H1 (cell line): ENCODE data around the gene RASA4. TPM values are rescaled to one million over a fixed set of nuclear protein-coding genes. Genes with fewer than 3 reads are reported as not detected.
"Not testable (repeated sequence)": the region's sequence is repeated elsewhere in the genome, so short reads cannot be mapped to it uniquely, and the experiment has no call there.

ENCODE experiments used
- CTCF ChIA-PET: fragments of 300-600 bp; sonication (Branson Sonifier 250); formaldehyde crosslinking; loops from one replicate; lab custom pipeline; 2021; ENCODE audit not compliant: partially characterized antibody; lab: Charles Lee
- POLR2A ChIA-PET: fragments of 300-600 bp; sonication (Branson Sonifier 250); formaldehyde crosslinking; loops from one replicate; lab custom pipeline; 2021; ENCODE audit warnings: inconsistent platforms; ENCODE audit not compliant: partially characterized antibody; lab: Charles Lee
- DNase-seq, 2 experiments: peaks; one replicate each; pipeline versions ENCODE4 v3.0.0 to v3.0.0-alpha.2; 2010 to 2022; ENCODE audit warnings: low spot score in 2 of 2, low read depth in 1 of 2, mixed read lengths in 1 of 2
- FAIRE-seq: peaks from 2 replicates; lab custom pipeline; 2011; peaks lifted over from hg19 to GRCh38; lab: Jason Lieb, UNC
- H2AFZ ChIP-seq: 2 replicates; pipeline ENCODE4 v1.8.1; 2012; ENCODE audit warnings: low read length, inconsistent platforms
- H2AK5ac ChIP-seq: 2 replicates; pipeline ENCODE4 v1.6.1; 2013; ENCODE audit warnings: low read depth, low read length
- H2BK120ac ChIP-seq: replicated peaks from 2 replicates; pipeline ENCODE3; 2013; ENCODE audit warnings: low read depth, low read length, inconsistent platforms
- H2BK12ac ChIP-seq: 2 replicates; pipeline ENCODE4 v1.6.1; 2013; ENCODE audit warnings: low read depth, low read length
- H2BK15ac ChIP-seq: 2 replicates; pipeline ENCODE4 v1.6.1; 2013; ENCODE audit warnings: low read length
- H2BK20ac ChIP-seq: 2 replicates; pipeline ENCODE4 v1.6.1; 2013; ENCODE audit warnings: low read length
- H2BK5ac ChIP-seq: 2 replicates; pipeline ENCODE4 v1.6.1; 2013; ENCODE audit warnings: low read depth, low read length
- H3K14ac ChIP-seq: 2 replicates; pipeline ENCODE4 v1.6.1; 2013; ENCODE audit warnings: inconsistent platforms; ENCODE audit not compliant: insufficient read length
- H3K18ac ChIP-seq: 2 replicates; pipeline ENCODE4 v1.6.1; 2013; ENCODE audit warnings: low read length; ENCODE audit errors: extremely low read depth
- H3K23ac ChIP-seq: 2 replicates; pipeline ENCODE4 v1.6.1; 2013; ENCODE audit warnings: inconsistent platforms; ENCODE audit not compliant: insufficient read length
- H3K23me2 ChIP-seq: 2 replicates; pipeline ENCODE4 v1.6.1; 2013; ENCODE audit warnings: low read depth, low read length
- H3K27ac ChIP-seq: 2 replicates; pipeline ENCODE4 v1.6.1; 2011; ENCODE audit warnings: low read depth, low read length, inconsistent platforms
- H3K27me3 ChIP-seq, 4 experiments: replicated peaks in 1 of 4; 1 replicate in 1 of 4; 2 replicates in 3 of 4; pipeline versions ENCODE4 v1.6.1 to v1.8.1; 2011 to 2013; ENCODE audit warnings: low read length in 3 of 4, mild to moderate bottlenecking in 3 of 4, inconsistent platforms in 2 of 4, mixed read lengths in 2 of 4, moderate library complexity in 1 of 4; ENCODE audit not compliant: control insufficient read depth in 3 of 4, insufficient read depth in 3 of 4; ENCODE audit errors: extremely low read depth in 1 of 4
- H3K36me3 ChIP-seq, 4 experiments: 2 replicates each; pipeline versions ENCODE4 v1.6.1 to v1.8.1; 2011 to 2013; ENCODE audit warnings: mild to moderate bottlenecking in 4 of 4, low read length in 3 of 4, moderate library complexity in 2 of 4, control low read depth in 1 of 4, inconsistent platforms in 1 of 4; ENCODE audit not compliant: insufficient read depth in 4 of 4, control insufficient read depth in 2 of 4
- H3K4ac ChIP-seq: replicated peaks from 2 replicates; pipeline ENCODE3; 2013; ENCODE audit warnings: low read length, low read depth, mixed read lengths, inconsistent platforms; ENCODE audit not compliant: insufficient read length
- H3K4me1 ChIP-seq, 4 experiments: replicated peaks in 1 of 4; 1 replicate in 1 of 4; 2 replicates in 3 of 4; pipeline versions ENCODE4 v1.6.1 to v1.8.1; 2011 to 2013; ENCODE audit warnings: low read length in 3 of 4, inconsistent platforms in 2 of 4, mixed read lengths in 1 of 4; ENCODE audit not compliant: insufficient read depth in 4 of 4, control insufficient read depth in 3 of 4
- H3K4me2 ChIP-seq, 2 experiments: 2 replicates each; pipeline versions ENCODE4 v1.6.1 to v1.8.1; 2011 to 2013; ENCODE audit warnings: low read depth in 2 of 2, low read length in 2 of 2, control low read depth in 1 of 2, inconsistent platforms in 1 of 2, mild to moderate bottlenecking in 1 of 2; ENCODE audit not compliant: insufficient read depth in 1 of 2
- H3K4me3 ChIP-seq, 4 experiments: fragments of 200-600, 300-600 bp in 1 of 4; sonication (generic), shearing (Covaris generic), sonication (Bioruptor Twin) in 1 of 4; 2 replicates each; pipeline versions ENCODE4 v1.5.1 to v1.8.1; 2011 to 2016; ENCODE audit warnings: low read length in 4 of 4, low read depth in 3 of 4, control low read depth in 2 of 4, inconsistent platforms in 2 of 4, mild to moderate bottlenecking in 2 of 4, mixed read lengths in 1 of 4, moderate library complexity in 1 of 4; ENCODE audit not compliant: insufficient read depth in 2 of 4; ENCODE audit errors: extremely low read depth in 1 of 4
- H3K56ac ChIP-seq: replicated peaks from 2 replicates; pipeline ENCODE3; 2013; ENCODE audit warnings: low read depth, mild to moderate bottlenecking, mixed read lengths, low read length, inconsistent platforms; ENCODE audit not compliant: insufficient read length
- H3K79me1 ChIP-seq: 2 replicates; pipeline ENCODE4 v1.6.1; 2013; ENCODE audit warnings: low read depth, low read length, control low read depth
- H3K79me2 ChIP-seq, 2 experiments: 2 replicates each; pipeline versions ENCODE4 v1.6.1 to v1.8.1; 2012 to 2013; ENCODE audit warnings: low read length in 2 of 2, mild to moderate bottlenecking in 2 of 2, inconsistent platforms in 1 of 2; ENCODE audit not compliant: insufficient read depth in 2 of 2, control insufficient read depth in 1 of 2
- H3K9ac ChIP-seq, 4 experiments: replicated peaks in 1 of 4; 1 replicate in 1 of 4; 2 replicates in 3 of 4; pipeline versions ENCODE4 v1.6.1 to v1.8.1; 2011 to 2013; ENCODE audit warnings: low read depth in 3 of 4, low read length in 3 of 4, control low read depth in 2 of 4, mild to moderate bottlenecking in 2 of 4, moderate library complexity in 2 of 4, inconsistent platforms in 1 of 4; ENCODE audit errors: extremely low read depth in 1 of 4
- H3K9me3 ChIP-seq, 2 experiments: 2 replicates each; pipeline versions ENCODE4 v1.6.1 to v1.8.1; 2012 to 2013; ENCODE audit warnings: mild to moderate bottlenecking in 2 of 2, moderate library complexity in 2 of 2, control low read depth in 1 of 2, inconsistent platforms in 1 of 2, low read depth in 1 of 2, low read length in 1 of 2, mixed read lengths in 1 of 2; ENCODE audit not compliant: insufficient read depth in 2 of 2
- H4K20me1 ChIP-seq, 2 experiments: replicated peaks in 1 of 2; 2 replicates each; pipeline versions ENCODE3 to v1.8.1; 2011 to 2013; ENCODE audit warnings: inconsistent platforms in 2 of 2, low read length in 2 of 2, mild to moderate bottlenecking in 1 of 2; ENCODE audit not compliant: insufficient read depth in 2 of 2, control insufficient read depth in 1 of 2
- H4K5ac ChIP-seq: 2 replicates; pipeline ENCODE4 v1.6.1; 2013; ENCODE audit warnings: low read length, low read depth, mixed read lengths, inconsistent platforms; ENCODE audit not compliant: insufficient read length
- H4K8ac ChIP-seq: 2 replicates; pipeline ENCODE4 v1.8.0; 2013; ENCODE audit warnings: mild to moderate bottlenecking, moderate library complexity, low read length, inconsistent platforms; ENCODE audit not compliant: insufficient read depth; ENCODE audit errors: extremely low read depth
- H4K91ac ChIP-seq: replicated peaks from 2 replicates; pipeline ENCODE3; 2013; ENCODE audit warnings: low read length, mixed read lengths, inconsistent platforms; ENCODE audit not compliant: insufficient read length
- WGBS, 2 experiments: shearing (Covaris generic) in 1 of 2; methylation state at CpG; one replicate each; pipeline versions ENCODE4 v1.1.6 to v1.1.7; 2013 to 2015; ENCODE audit warnings: low lambda C conversion rate in 2 of 2, mixed read lengths in 2 of 2, inconsistent platforms in 1 of 2, low coverage in 1 of 2, missing lambda C conversion rate in 1 of 2; ENCODE audit not compliant: insufficient replicate concordance in 2 of 2, insufficient coverage in 1 of 2, insufficient read length in 1 of 2; ENCODE audit errors: extremely low coverage in 1 of 2, missing lambda C conversion rate in 1 of 2; 5-methylcytosine and 5-hydroxymethylcytosine counted together
- polyA plus RNA-seq, 7 experiments: library from polyadenylated mRNA; depleted of rRNA in 3 of 7; stranded (reverse) in 5 of 7; unstranded in 2 of 7; fragments of >200 nt in 5 of 7; fragments of 200-250 nt in 2 of 7; gene quantifications; 1 replicate in 5 of 7; 2 replicates in 1 of 7; 4 replicates in 1 of 7; pipeline versions ENCODE4 v1.2.1 to v1.2.3, GENCODE V29; 2011 to 2013; ENCODE audit warnings: missing spikeins in 2 of 7, mixed read lengths in 2 of 7
- total RNA-seq: library from RNA; stranded (reverse); fragmentation: NEBNext Ultra II Directional; extraction: Animal tissue kit (Norgen Biotek cat#: 25700); gene quantifications from 2 replicates; pipeline ENCODE4 v1.2.1, GENCODE V29; 2021

RASA4 gene
- total and polyA plus RNA-seq, 2 of the 8 experiments (the other 6 are each of a cell fraction or from before 2014, with no cell fraction given) = 19.6 to 23.4 TPM

GRCh38 chr7:102604431-102605145 is 12.0 kb downstream of the RASA4 start:
- H2BK12ac ChIP-seq, H3K9me3 ChIP-seq, H3K4ac ChIP-seq, H3K27me3 ChIP-seq, H3K9ac ChIP-seq, H3K79me2 ChIP-seq, CTCF ChIA-PET, DNase-seq, H4K8ac ChIP-seq, H3K4me3 ChIP-seq, H3K18ac ChIP-seq, H2BK5ac ChIP-seq, H3K4me1 ChIP-seq, H4K91ac ChIP-seq, H3K36me3 ChIP-seq, H3K56ac ChIP-seq, H4K5ac ChIP-seq, H2AK5ac ChIP-seq, POLR2A ChIA-PET, H2BK20ac ChIP-seq, H3K27ac ChIP-seq, H2AFZ ChIP-seq, H3K4me2 ChIP-seq, FAIRE-seq, H4K20me1 ChIP-seq, H3K79me1 ChIP-seq, H2BK120ac ChIP-seq, H3K23me2 ChIP-seq, H2BK15ac ChIP-seq, H3K14ac ChIP-seq, H3K23ac ChIP-seq: not testable (repeated sequence)
- 96% methylated on average over 5 of the region's 19 CpGs; no CpG with 5 or more reads in 1 of the 2 experiments for WGBS, 2 experiments

GRCh38 chr7:102602317-102602716 is 14.2 kb downstream of the RASA4 start:
- H3K4ac ChIP-seq, H4K5ac ChIP-seq, H3K4me1 ChIP-seq, H3K9ac ChIP-seq, H2AK5ac ChIP-seq, H3K4me2 ChIP-seq, H3K14ac ChIP-seq, H3K79me2 ChIP-seq, FAIRE-seq, H3K56ac ChIP-seq, POLR2A ChIA-PET, H4K91ac ChIP-seq, H3K9me3 ChIP-seq, CTCF ChIA-PET, H3K23me2 ChIP-seq, H2BK5ac ChIP-seq, H3K36me3 ChIP-seq, H2BK20ac ChIP-seq, H3K27ac ChIP-seq, H2AFZ ChIP-seq, H3K23ac ChIP-seq, H3K27me3 ChIP-seq, H2BK15ac ChIP-seq, H4K8ac ChIP-seq, DNase-seq, H3K79me1 ChIP-seq, H3K18ac ChIP-seq, H4K20me1 ChIP-seq, H3K4me3 ChIP-seq, H2BK120ac ChIP-seq, H2BK12ac ChIP-seq: not testable (repeated sequence)
- no CpG with 5 or more reads among the region's 12 CpGs for WGBS, 2 experiments
